Liver (tissue), 3 donors: ENCODE data around the gene KCNJ10.

ENCODE experiments used
- EGR1 ChIP-seq, 2 donors: IDR thresholded peaks; 2 replicates each; pipeline ENCODE4 v1.6.1; 2016 to 2018; ENCODE audit warnings: antibody characterized with exemption in 2 of 2, low read depth in 2 of 2
- JUND ChIP-seq, 2 donors: IDR thresholded peaks; 2 replicates each; pipeline ENCODE4 v1.6.1; 2016; ENCODE audit warnings: antibody characterized with exemption in 2 of 2
- MAX ChIP-seq: IDR thresholded peaks from 2 replicates; pipeline ENCODE4 v1.6.1; 2016; ENCODE audit warnings: antibody characterized with exemption
- RAD21 ChIP-seq, 2 donors: IDR thresholded peaks; 2 replicates each; pipeline ENCODE4 v1.6.1; 2016; ENCODE audit warnings: antibody characterized with exemption in 2 of 2, mild to moderate bottlenecking in 2 of 2
- TF ChIP-seq, protein P1 (sequence below): fragments of 150-350 bp; IDR thresholded peaks from 2 replicates; pipeline ENCODE4 v1.5.1; 2017; ENCODE audit warnings: improper control_type of control experiment, low read depth, low read length; ENCODE audit not compliant: missing input control
- TF ChIP-seq, protein P2 (sequence below): IDR thresholded peaks from 2 replicates; pipeline ENCODE4 v1.6.1; 2016; ENCODE audit warnings: antibody characterized with exemption, mild to moderate bottlenecking
- TF ChIP-seq, protein P3 (sequence below): IDR thresholded peaks from 2 replicates; pipeline ENCODE4 v1.6.1; 2016; ENCODE audit warnings: antibody characterized with exemption
- donor health status: healthy.
- donor health status: healthy.

GRCh38 chr1:160112357-160112756 lies 42.4 kb upstream of the KCNJ10 start:
- TF ChIP-seq, protein P1, sequence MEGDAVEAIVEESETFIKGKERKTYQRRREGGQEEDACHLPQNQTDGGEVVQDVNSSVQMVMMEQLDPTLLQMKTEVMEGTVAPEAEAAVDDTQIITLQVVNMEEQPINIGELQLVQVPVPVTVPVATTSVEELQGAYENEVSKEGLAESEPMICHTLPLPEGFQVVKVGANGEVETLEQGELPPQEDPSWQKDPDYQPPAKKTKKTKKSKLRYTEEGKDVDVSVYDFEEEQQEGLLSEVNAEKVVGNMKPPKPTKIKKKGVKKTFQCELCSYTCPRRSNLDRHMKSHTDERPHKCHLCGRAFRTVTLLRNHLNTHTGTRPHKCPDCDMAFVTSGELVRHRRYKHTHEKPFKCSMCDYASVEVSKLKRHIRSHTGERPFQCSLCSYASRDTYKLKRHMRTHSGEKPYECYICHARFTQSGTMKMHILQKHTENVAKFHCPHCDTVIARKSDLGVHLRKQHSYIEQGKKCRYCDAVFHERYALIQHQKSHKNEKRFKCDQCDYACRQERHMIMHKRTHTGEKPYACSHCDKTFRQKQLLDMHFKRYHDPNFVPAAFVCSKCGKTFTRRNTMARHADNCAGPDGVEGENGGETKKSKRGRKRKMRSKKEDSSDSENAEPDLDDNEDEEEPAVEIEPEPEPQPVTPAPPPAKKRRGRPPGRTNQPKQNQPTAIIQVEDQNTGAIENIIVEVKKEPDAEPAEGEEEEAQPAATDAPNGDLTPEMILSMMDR = no peak
- TF ChIP-seq JUND (IDR thresholded peaks at IDR 0.05) = no peak
- TF ChIP-seq, protein P2, sequence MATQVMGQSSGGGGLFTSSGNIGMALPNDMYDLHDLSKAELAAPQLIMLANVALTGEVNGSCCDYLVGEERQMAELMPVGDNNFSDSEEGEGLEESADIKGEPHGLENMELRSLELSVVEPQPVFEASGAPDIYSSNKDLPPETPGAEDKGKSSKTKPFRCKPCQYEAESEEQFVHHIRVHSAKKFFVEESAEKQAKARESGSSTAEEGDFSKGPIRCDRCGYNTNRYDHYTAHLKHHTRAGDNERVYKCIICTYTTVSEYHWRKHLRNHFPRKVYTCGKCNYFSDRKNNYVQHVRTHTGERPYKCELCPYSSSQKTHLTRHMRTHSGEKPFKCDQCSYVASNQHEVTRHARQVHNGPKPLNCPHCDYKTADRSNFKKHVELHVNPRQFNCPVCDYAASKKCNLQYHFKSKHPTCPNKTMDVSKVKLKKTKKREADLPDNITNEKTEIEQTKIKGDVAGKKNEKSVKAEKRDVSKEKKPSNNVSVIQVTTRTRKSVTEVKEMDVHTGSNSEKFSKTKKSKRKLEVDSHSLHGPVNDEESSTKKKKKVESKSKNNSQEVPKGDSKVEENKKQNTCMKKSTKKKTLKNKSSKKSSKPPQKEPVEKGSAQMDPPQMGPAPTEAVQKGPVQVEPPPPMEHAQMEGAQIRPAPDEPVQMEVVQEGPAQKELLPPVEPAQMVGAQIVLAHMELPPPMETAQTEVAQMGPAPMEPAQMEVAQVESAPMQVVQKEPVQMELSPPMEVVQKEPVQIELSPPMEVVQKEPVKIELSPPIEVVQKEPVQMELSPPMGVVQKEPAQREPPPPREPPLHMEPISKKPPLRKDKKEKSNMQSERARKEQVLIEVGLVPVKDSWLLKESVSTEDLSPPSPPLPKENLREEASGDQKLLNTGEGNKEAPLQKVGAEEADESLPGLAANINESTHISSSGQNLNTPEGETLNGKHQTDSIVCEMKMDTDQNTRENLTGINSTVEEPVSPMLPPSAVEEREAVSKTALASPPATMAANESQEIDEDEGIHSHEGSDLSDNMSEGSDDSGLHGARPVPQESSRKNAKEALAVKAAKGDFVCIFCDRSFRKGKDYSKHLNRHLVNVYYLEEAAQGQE = no peak
- no peak for TF ChIP-seq MAX
- TF ChIP-seq, protein P3, sequence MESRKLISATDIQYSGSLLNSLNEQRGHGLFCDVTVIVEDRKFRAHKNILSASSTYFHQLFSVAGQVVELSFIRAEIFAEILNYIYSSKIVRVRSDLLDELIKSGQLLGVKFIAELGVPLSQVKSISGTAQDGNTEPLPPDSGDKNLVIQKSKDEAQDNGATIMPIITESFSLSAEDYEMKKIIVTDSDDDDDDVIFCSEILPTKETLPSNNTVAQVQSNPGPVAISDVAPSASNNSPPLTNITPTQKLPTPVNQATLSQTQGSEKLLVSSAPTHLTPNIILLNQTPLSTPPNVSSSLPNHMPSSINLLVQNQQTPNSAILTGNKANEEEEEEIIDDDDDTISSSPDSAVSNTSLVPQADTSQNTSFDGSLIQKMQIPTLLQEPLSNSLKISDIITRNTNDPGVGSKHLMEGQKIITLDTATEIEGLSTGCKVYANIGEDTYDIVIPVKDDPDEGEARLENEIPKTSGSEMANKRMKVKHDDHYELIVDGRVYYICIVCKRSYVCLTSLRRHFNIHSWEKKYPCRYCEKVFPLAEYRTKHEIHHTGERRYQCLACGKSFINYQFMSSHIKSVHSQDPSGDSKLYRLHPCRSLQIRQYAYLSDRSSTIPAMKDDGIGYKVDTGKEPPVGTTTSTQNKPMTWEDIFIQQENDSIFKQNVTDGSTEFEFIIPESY = no peak
- no peak for TF ChIP-seq RAD21 (IDR thresholded peaks at IDR 0.05)
- TF ChIP-seq EGR1 (IDR thresholded peaks at IDR 0.05; ENCODE audit: low read depth in 2 of 2) = no peak
